ENCODE data around the gene SYNPR. TPM values are rescaled to one million over a fixed set of nuclear protein-coding genes. Genes with fewer than 3 reads are reported as not detected.

Gene SYNPR
- total RNA-seq, 2 donors from 2014 or later, result not detected

DNA sequence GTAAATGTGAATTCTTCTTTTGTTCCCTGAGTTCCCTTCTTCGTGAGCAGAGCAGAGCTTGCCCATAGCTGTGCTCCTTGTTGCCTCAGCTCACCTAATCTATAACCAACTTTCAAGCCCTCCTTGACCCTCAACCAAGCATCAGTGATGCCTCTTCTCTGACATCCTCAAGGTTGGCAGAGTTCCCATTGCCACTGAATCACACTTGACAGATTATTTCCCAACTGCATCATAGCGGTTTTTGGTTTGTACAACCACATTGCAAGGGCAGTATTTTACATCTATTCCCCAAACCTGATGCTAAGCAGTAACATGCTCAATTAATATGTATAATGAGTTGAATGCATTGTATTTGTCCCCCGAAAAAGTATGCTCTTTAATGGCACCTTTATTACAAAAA is 241.3 kb downstream of the SYNPR start:
- Mint-ChIP-seq H3K36me3 (no peaks in the 10 kb centered on the region), H3K9me3 (peaks cover 0 to 3% of the 10 kb centered on the region in 2 donors), H3K27ac (no peak overlapping the region)
- ATAC-seq (no peak), DNase-seq (ENCODE audit: low spot score in 2 of 2) (no peak)

DNA sequence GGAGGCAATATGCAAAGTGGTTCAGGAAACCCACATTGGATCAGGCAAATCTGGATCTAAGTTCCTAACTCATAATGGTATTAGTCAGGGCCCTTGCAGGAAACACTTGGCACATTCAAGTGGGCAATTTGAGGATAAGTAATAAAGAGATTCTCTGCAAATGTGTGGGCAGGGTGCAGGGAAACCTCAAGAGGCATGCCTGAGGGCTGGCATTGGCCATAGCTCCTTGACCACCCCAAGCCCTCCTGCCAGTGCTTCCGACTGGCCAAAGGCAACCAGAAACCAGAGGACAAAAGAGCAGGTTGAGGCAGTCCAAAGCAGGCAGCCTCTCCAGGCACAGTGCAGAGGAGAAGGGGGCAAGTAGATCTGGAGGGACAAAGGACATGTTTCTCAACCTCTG is 243.5 kb downstream of the SYNPR start:
- no peak for ATAC-seq
- Mint-ChIP-seq H3K9me3 (peaks cover 0 to 1% of the 10 kb centered on the region in 2 donors), H3K36me3 (no peaks in the 10 kb centered on the region)

DNA sequence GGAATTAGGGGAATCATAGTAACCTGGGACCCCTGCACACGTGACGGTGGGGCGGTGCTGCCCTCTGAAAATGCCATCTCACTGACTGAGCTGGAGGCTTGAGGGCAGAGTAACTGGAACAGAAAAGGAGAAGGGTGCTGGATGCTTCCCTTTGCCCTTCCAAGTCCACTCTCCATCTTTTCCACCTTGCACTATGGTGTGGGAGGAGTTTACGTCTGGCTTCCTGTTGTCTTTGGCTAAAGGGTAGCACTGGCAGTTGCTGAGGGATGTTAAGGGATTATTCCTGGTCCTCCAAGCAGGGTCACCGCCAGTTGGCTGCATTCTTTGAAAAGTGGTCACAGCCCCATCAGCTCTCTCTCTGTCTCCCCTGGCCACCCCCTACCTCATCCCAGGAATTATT is 245.0 kb downstream of the SYNPR start:
- Mint-ChIP-seq H3K9me3 (peaks cover 0 to 7% of the 10 kb centered on the region in 2 donors), H3K27ac (no peak overlapping the region), H3K36me3 (no peaks in the 10 kb centered on the region)
- ATAC-seq (no peak), DNase-seq (ENCODE audit: low spot score in 2 of 2) (no peak)

More for the DNA sequence above, 243.5 kb downstream of the SYNPR start:
- no peak overlapping the region for H3K27ac Mint-ChIP-seq
- DNase-seq (ENCODE audit: low spot score in 2 of 2), result no peak

DNA sequence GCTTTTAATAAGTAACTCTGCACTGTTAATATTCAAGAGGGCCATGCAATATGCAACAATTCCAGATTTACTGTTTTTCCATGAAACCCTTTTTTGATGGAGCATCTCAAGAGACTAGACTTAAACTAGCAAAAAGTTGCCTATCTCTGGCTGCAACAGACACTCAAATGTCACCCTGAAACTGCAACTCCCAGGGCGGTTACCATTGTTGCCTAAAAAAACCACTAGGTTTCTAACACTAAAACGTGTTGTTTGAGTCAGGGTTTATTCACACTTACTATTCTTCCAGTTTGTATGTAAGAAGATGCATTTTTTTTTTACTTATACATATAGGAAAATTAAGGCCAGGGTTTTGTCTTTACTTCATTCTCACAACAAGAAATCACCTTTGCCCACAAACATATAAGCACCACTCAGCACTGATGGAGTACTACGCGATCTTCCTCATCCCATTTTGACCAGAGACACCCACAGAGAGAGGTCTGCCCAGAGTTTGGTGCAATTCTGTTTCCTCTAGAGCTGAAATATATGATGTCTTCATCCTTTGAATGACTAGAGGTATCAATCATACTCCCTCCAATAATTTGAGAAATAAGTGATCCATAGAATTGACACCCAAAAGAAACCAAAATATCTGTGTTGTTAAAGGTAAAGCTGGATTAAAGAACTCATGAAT is 250.4 kb downstream of the SYNPR start:
- Mint-ChIP-seq H3K9me3 (peaks cover 10 to 17% of the 10 kb centered on the region in 2 donors), H3K36me3 (no peaks in the 10 kb centered on the region), H3K27ac (no peak overlapping the region)
- DNase-seq (ENCODE audit: low spot score in 2 of 2) (no peak), ATAC-seq (no peak)

DNA sequence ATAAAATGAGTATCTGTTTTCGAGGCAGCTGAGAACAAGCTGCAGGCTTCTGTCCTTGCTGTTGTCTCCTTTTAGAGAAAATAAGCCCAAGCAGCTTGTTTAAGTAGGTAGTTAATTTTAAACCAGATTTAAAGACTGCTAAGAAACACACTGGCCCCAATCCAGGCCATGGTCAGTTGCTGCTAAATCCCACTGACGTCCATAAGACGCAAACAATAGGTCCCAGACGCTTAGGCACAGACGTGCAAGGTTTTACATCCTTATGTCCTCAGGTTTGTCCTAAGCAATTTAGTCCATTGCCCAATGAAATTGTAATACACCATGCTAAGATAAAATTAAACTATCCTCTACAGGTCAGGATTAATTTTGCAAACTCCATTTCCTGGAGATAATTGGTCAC is 254.4 kb downstream of the SYNPR start:
- no peak overlapping the region for H3K27ac Mint-ChIP-seq

DNA sequence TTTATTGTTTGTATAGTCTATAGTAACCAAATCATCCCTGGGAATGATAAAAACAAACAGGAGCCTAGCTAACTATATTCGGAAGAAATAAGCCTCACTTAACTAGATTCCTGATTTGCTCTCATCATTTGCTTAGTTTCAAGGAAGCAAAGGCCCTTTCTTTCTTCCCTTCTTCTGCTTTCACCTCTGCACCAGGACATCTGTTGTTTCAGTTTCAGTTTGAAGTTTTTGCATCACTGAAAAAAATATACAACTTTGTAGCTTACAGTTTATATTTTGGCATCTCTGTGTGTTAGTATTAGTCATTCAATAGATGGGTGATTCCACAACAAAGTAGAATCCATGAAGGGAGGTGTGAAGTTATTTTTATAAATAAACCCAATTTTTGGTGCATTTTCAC is 260.8 kb downstream of the SYNPR start:
- ATAC-seq (no peak), DNase-seq (ENCODE audit: low spot score in 2 of 2) (no peak)
- H3K36me3 Mint-ChIP-seq, result no peaks in the 10 kb centered on the region
- no peaks in the 10 kb centered on the region for H3K9me3 Mint-ChIP-seq
- no peak overlapping the region for H3K27ac Mint-ChIP-seq

More for the DNA sequence above, 254.4 kb downstream of the SYNPR start:
- Mint-ChIP-seq H3K36me3 (no peaks in the 10 kb centered on the region), H3K9me3 (peaks cover 10 to 13% of the 10 kb centered on the region in 2 donors)
- no peak for DNase-seq (ENCODE audit: low spot score in 2 of 2)
- no peak for ATAC-seq

DNA sequence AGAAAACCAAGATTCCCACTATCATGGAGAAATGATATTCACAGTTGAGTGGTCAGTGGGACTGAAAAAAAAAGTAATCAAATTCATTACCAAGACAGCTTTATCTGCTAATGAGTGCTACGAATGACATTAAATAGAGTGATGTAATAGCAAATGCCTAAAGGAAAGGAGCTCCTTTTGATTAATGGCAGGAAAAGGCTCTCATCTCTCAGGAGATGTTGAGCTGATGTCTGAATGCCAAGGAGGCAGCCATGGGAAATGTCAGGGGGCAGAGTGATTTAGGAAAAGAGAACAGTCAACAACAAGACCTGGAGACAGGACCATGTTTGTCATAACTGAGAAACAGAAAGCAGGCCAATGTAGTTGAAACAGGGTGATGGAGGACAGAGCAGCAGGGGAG is 277.7 kb downstream of the SYNPR start:
- no peak overlapping the region for H3K27ac Mint-ChIP-seq
- H3K36me3 Mint-ChIP-seq, result no peaks in the 10 kb centered on the region
- H3K9me3 Mint-ChIP-seq, result peaks cover 0 to 2% of the 10 kb centered on the region in 2 donors

DNA sequence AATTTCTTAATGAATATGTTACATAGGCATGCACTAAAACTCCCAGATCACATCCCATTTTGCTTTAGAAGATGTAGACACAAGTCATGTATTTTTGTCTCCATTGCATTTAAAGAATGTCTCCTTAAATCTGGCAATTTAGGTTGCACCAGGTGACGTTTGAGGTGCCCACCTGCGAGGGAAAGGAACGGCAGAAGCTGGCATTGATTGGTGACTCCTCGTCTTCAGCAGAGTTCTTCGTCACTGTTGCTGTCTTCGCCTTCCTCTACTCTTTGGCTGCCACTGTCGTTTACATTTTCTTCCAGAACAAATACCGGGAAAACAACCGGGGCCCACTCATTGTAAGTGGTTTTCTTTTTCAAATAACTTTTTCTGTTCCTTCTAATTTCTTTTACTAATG is 278.3 kb downstream of the SYNPR start:
- DNase-seq (ENCODE audit: low spot score in 2 of 2) (no peak), ATAC-seq (no peak)
- Mint-ChIP-seq H3K27ac (no peak overlapping the region), H3K36me3 (no peaks in the 10 kb centered on the region), H3K9me3 (no peaks in the 10 kb centered on the region)

More for the DNA sequence above, 277.7 kb downstream of the SYNPR start:
- ATAC-seq (no peak), DNase-seq (ENCODE audit: low spot score in 2 of 2) (no peak)

DNA sequence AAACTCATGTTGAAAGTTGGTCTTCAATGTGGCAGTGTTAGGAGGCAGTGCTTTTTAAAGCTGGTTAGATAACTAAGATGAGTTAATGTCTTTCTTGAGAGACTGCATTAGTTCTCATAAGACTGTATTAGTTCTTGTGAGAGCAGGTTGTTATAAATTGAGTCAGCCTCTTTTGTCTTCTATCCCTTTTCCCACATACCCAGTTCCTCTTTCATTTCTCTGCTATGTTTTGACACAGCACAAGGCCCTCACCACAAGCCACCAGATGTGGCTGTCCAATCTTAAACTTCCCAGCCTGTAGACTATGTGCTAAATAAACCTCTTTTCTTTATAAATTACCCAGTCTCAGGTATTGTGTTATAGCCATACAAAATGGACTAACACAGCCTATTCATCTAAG is 279.8 kb downstream of the SYNPR start:
- no peaks in the 10 kb centered on the region for H3K36me3 Mint-ChIP-seq
- H3K27ac Mint-ChIP-seq, result no peak overlapping the region
- DNase-seq (ENCODE audit: low spot score in 2 of 2) (no peak), ATAC-seq (no peak)
- no peaks in the 10 kb centered on the region for H3K9me3 Mint-ChIP-seq

DNA sequence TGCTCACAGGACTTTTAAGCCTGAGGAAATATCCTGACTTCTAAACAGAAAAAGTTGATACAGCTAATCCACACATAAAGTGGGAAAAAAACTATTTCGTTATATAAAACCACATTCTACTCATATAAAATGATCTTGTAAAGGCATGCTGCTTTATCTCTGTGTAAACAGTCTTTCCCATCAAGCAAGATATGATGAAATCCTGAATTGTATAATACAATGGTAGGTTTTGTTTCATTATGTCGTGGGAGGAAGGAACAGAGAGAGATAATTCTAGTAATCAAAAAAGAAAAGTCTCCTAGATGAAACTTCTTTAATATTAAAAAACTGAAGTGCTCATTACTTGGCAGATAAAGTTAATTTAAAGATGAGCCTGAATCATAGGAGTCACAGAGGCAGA is 281.8 kb downstream of the SYNPR start:
- Mint-ChIP-seq H3K27ac (no peak overlapping the region), H3K9me3 (no peaks in the 10 kb centered on the region), H3K36me3 (no peaks in the 10 kb centered on the region)
- DNase-seq (ENCODE audit: low spot score in 2 of 2), result no peak
- ATAC-seq, result no peak

DNA sequence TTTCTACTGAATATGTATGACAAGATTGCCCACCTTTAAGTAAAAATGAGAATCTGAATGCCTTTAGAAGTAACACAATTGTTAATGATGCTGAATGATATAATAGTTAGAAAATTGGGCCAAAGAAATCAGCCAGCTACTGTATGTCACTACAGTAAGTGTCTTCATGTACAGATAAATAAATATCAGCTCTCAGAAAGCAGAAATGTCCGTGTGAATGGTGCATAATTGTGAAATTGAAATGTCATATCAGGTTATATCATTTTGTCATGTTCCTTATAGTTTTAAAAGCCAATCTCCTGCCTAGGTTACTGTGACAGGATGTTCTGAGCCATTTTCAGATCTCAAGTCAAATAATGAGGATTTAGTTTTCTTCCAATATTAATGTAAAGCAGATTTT is 283.8 kb downstream of the SYNPR start:
- ATAC-seq (no peak), DNase-seq (ENCODE audit: low spot score in 2 of 2) (no peak)
- Mint-ChIP-seq H3K9me3 (peaks cover 0 to 4% of the 10 kb centered on the region in 2 donors), H3K36me3 (no peaks in the 10 kb centered on the region), H3K27ac (no peak overlapping the region)

DNA sequence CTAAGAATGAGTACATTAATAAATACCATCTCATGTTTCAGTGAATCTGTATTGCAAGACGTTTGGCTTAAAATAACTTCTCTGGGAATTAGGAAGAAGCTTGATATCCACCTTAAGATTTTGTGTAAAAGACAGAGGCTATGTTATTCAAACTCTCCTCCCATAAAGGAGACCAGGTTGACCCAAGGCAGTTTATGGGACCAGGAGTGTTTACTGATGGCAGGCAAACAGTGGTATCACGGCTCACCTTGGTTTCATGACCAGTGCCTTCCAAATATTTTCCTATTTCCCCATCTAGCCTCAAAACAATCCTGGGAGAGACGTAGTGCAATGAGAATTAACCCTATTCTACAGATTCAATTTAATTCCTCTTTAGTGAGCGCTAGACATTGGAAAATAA is 284.2 kb downstream of the SYNPR start:
- ATAC-seq, result no peak
- no peak overlapping the region for H3K27ac Mint-ChIP-seq
- H3K36me3 Mint-ChIP-seq, result no peaks in the 10 kb centered on the region
- peaks cover 0 to 4% of the 10 kb centered on the region in 2 donors for H3K9me3 Mint-ChIP-seq
- no peak for DNase-seq (ENCODE audit: low spot score in 2 of 2)

DNA sequence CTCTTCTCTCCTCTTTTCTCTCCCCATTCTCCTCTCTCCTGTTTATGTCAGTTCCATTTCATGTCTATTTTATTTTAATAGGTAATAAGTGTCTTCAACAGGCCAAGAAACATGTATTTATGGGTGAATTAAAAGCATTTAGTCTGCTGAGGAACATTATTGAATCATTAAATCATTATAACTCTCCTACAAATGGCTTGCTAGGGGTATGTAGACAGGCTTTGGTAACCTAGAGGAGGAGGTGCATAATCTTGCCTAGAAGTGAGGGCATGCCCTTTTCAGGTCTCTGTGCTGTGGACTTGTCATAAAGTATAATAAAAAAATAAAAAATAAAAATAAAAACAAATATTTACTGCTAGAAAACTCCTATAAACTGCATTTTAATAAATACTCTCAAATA is 285.5 kb downstream of the SYNPR start:
- DNase-seq (ENCODE audit: low spot score in 2 of 2) (no peak), ATAC-seq (no peak)
- Mint-ChIP-seq H3K9me3 (peaks cover 0 to 4% of the 10 kb centered on the region in 2 donors), H3K36me3 (no peaks in the 10 kb centered on the region), H3K27ac (no peak overlapping the region)

DNA sequence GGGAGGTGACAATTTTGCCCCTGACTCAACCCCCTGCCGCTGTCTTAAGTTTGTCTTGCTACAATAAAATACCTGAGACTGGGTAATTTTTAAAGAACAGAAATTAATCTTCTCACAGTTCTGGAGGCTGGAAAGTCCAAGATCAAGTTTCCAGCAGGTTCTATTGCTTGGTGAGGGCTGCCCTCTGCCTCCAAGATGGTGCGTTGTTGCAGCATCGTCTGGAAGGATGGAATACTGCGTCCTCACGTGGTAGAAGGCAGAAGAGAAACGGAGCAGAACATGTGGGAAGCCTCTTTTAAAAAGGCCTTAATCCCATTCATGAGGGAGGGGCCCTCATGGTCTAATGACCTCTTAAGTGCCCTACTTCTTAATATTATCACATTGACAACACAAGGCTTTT is 287.1 kb downstream of the SYNPR start:
- no peak for DNase-seq (ENCODE audit: low spot score in 2 of 2)
- Mint-ChIP-seq H3K27ac (no peak overlapping the region), H3K9me3 (peaks cover 0 to 4% of the 10 kb centered on the region in 2 donors), H3K36me3 (no peaks in the 10 kb centered on the region)
- ATAC-seq, result no peak

DNA sequence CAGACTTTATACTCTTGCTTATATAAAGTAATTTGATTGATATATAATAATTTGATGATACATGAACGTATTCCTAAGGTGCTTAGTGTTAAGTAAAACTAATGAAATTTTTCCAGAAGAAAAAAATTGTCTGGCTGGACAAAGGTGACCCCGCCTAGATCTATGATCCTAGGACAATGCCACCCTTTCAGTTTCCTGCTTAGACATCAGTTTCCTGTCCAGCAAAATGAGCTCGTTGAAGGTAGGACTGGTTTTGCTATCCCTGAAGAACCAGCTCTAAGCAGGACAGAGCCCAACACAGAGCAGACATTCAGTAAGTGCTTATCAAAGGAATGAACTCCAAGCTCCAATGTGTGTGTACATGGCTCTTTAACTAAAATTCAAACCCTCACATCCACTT is 293.6 kb downstream of the SYNPR start:
- no peak overlapping the region for H3K27ac Mint-ChIP-seq
- no peak for ATAC-seq
- no peak for DNase-seq (ENCODE audit: low spot score in 2 of 2)
- no peaks in the 10 kb centered on the region for H3K36me3 Mint-ChIP-seq
- peaks cover 0 to 3% of the 10 kb centered on the region in 2 donors for H3K9me3 Mint-ChIP-seq

DNA sequence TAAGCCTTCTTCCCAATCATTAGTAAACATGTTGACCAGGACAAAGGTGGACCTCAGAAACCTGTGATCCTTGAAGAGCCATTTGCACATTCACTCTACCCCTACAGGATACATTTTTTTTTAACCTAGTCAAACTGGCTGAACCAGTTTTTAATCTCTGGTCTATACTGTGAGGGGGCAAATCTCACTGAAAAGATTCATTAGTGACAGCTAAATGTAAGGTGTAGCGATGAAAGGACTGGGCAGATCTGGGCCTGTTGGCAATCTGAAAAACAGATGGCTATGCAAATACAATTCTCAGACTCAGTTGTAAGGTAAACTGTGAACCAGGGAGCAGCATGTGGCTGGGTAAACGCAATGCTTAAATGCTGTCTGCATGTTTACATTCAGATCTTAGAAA is 298.7 kb downstream of the SYNPR start:
- peaks cover 0 to 3% of the 10 kb centered on the region in 2 donors for H3K9me3 Mint-ChIP-seq
- no peak overlapping the region for H3K27ac Mint-ChIP-seq
- DNase-seq (ENCODE audit: low spot score in 2 of 2) (no peak), ATAC-seq (no peak)
- no peaks in the 10 kb centered on the region for H3K36me3 Mint-ChIP-seq

DNA sequence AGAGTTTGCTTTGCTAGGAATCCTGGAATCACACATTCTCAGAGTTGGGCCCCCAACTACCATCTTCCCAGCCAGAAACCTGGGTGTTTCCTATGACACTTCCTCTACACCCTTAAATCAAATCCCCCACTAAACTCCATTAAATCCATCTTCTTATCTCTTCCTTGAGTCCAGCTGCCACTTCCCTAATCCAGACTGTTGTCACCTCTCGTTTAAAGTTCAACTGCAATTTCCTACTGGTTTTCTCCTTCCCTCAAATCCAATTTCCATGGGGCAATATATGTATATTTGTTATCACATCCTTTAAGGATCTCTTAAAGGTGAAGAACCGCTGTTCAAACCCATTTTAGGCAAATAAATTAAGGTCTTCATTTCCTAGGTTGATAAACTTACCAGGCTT is 300.8 kb downstream of the SYNPR start:
- DNase-seq (ENCODE audit: low spot score in 2 of 2) (no peak), ATAC-seq (no peak)
- H3K9me3 Mint-ChIP-seq, result peaks cover 0 to 3% of the 10 kb centered on the region in 2 donors
- H3K36me3 Mint-ChIP-seq, result no peaks in the 10 kb centered on the region
- no peak overlapping the region for H3K27ac Mint-ChIP-seq

DNA sequence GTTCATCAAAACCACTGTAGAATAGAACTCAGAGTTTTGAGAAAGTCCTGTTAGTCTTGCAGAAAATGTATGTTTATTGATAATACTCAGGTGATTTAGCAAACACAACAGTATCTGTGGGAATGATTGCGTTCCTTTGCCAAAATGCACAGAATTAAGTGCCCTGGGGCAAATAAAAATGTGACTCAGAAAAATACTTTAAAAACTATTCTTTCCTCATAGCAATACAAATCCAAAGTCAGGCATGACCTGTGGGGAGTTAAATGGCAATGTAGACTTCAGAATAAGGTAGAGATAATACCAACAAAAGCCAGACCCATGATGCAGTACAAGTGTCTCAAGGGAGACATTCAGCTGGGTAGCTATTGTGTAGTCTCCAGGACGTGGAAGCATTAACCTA is 302.0 kb downstream of the SYNPR start:
- DNase-seq (ENCODE audit: low spot score in 2 of 2) (no peak), ATAC-seq (no peak)
- Mint-ChIP-seq H3K27ac (no peak overlapping the region), H3K9me3 (peaks cover 3 to 9% of the 10 kb centered on the region in 2 donors), H3K36me3 (no peaks in the 10 kb centered on the region)
